Mesenchymal stem cell (in vitro differentiated cells and primary cell): ENCODE results near the gene COX7B2.
A peak's percentile ranks its signal among the peaks of the same experiment; 100 is the strongest.

Experiments used
- DNase-seq: peaks from one replicate; pipeline ENCODE4 v3.0.0-alpha.2; 2013
- H2AFZ ChIP-seq: one replicate; pipeline ENCODE4 v1.6.1; 2013; ENCODE audit warnings: low read depth, mild to moderate bottlenecking, control low read depth, inconsistent platforms, low read length, moderate library complexity
- H2AK5ac ChIP-seq: 2 replicates; pipeline ENCODE4 v1.6.1; 2013; ENCODE audit warnings: low read length, moderate library complexity, mild to moderate bottlenecking, inconsistent platforms; ENCODE audit not compliant: severe bottlenecking
- H2BK120ac ChIP-seq: one replicate; pipeline ENCODE4 v1.6.1; 2013; ENCODE audit warnings: low read depth, mild to moderate bottlenecking, inconsistent platforms, low read length, moderate library complexity
- H2BK12ac ChIP-seq, 2 experiments: one replicate each; pipeline ENCODE4 v1.6.1; 2013; ENCODE audit warnings: inconsistent platforms in 2 of 2, low read length in 2 of 2, mild to moderate bottlenecking in 2 of 2, moderate library complexity in 2 of 2, control low read depth in 1 of 2
- H2BK15ac ChIP-seq: one replicate; pipeline ENCODE4 v1.6.1; 2013; ENCODE audit warnings: mild to moderate bottlenecking, low read depth, inconsistent platforms; ENCODE audit not compliant: poor library complexity, severe bottlenecking
- H2BK5ac ChIP-seq: 2 replicates; pipeline ENCODE4 v1.6.1; 2013; ENCODE audit warnings: low read depth, mild to moderate bottlenecking, low read length, control low read depth, inconsistent platforms; ENCODE audit not compliant: poor library complexity, severe bottlenecking
- H3K14ac ChIP-seq, 2 experiments: one replicate each; pipeline ENCODE4 v1.6.1; 2013; ENCODE audit warnings: inconsistent platforms in 2 of 2, low read length in 2 of 2, control low read depth in 1 of 2, mild to moderate bottlenecking in 1 of 2, moderate library complexity in 1 of 2
- H3K18ac ChIP-seq, 2 experiments: one replicate each; pipeline ENCODE4 v1.6.1; 2013; ENCODE audit warnings: inconsistent platforms in 2 of 2, low read length in 2 of 2, control low read depth in 1 of 2, low read depth in 1 of 2, mild to moderate bottlenecking in 1 of 2
- H3K23ac ChIP-seq, 2 experiments: one replicate each; pipeline ENCODE4 v1.6.1; 2013; ENCODE audit warnings: inconsistent platforms in 2 of 2, low read length in 2 of 2, mild to moderate bottlenecking in 2 of 2, moderate library complexity in 2 of 2, control low read depth in 1 of 2
- H3K27ac ChIP-seq: 2 replicates; pipeline ENCODE4 v1.5.1; 2013; ENCODE audit warnings: mild to moderate bottlenecking, moderate library complexity, low read length, control low read depth, inconsistent platforms; ENCODE audit not compliant: poor library complexity, severe bottlenecking
- H3K27me3 ChIP-seq, 2 experiments: 2 replicates each; pipeline versions ENCODE4 v1.6.1 to v1.7.0; 2013; ENCODE audit warnings: low read length in 2 of 2, mild to moderate bottlenecking in 2 of 2, moderate library complexity in 2 of 2, control low read depth in 1 of 2, inconsistent platforms in 1 of 2; ENCODE audit not compliant: control insufficient read depth in 1 of 2, insufficient read depth in 1 of 2
- H3K36me3 ChIP-seq, 2 experiments: 2 replicates each; pipeline versions ENCODE4 v1.6.1 to v1.7.0; 2013; ENCODE audit warnings: low read length in 2 of 2, control low read depth in 1 of 2, inconsistent platforms in 1 of 2, low read depth in 1 of 2, mild to moderate bottlenecking in 1 of 2; ENCODE audit not compliant: insufficient read depth in 2 of 2, control insufficient read depth in 1 of 2
- H3K4ac ChIP-seq, 2 experiments: one replicate each; pipeline ENCODE4 v1.6.1; 2013; ENCODE audit warnings: inconsistent platforms in 2 of 2, low read length in 2 of 2, mild to moderate bottlenecking in 2 of 2, moderate library complexity in 2 of 2, control low read depth in 1 of 2, low read depth in 1 of 2
- H3K4me1 ChIP-seq: 2 replicates; pipeline ENCODE4 v1.6.1; 2013; ENCODE audit warnings: low read depth, low read length, control low read depth; ENCODE audit not compliant: control insufficient read depth, insufficient read depth
- H3K4me2 ChIP-seq: 2 replicates; pipeline ENCODE4 v1.6.1; 2013; ENCODE audit warnings: low read length, mild to moderate bottlenecking, inconsistent platforms; ENCODE audit not compliant: poor library complexity, severe bottlenecking
- H3K4me3 ChIP-seq, 2 experiments: 2 replicates each; pipeline versions ENCODE4 v1.5.1 to v1.7.0; 2013; ENCODE audit warnings: low read length in 2 of 2, mild to moderate bottlenecking in 2 of 2, control low read depth in 1 of 2, low read depth in 1 of 2; ENCODE audit not compliant: insufficient read depth in 1 of 2
- H3K79me1 ChIP-seq: replicated peaks from 2 replicates; pipeline ENCODE4 v1.6.1; 2013; ENCODE audit warnings: mild to moderate bottlenecking, control low read depth, low read length, inconsistent platforms; ENCODE audit not compliant: poor library complexity, severe bottlenecking
- H3K9ac ChIP-seq: 2 replicates; pipeline ENCODE4 v1.7.0; 2013; ENCODE audit warnings: mild to moderate bottlenecking, low read length, moderate library complexity
- H3K9me3 ChIP-seq: 2 replicates; pipeline ENCODE4 v1.7.0; 2013; ENCODE audit warnings: mild to moderate bottlenecking, low read length; ENCODE audit not compliant: control insufficient read depth
- H4K8ac ChIP-seq: one replicate; pipeline ENCODE4 v1.6.1; 2013; ENCODE audit warnings: inconsistent platforms, mild to moderate bottlenecking, low read length, moderate library complexity
- H4K91ac ChIP-seq: one replicate; pipeline ENCODE4 v1.6.1; 2013; ENCODE audit warnings: mild to moderate bottlenecking, low read length, inconsistent platforms
- WGBS: methylation state at CpG from one replicate; pipeline ENCODE4 v1.1.7; 2013; ENCODE audit warnings: mixed read lengths; 5-methylcytosine and 5-hydroxymethylcytosine counted together

COX7B2 gene

GRCh38 chr4:46953564-46953963 lies 44.5 kb upstream of the COX7B2 start:
- DNase-seq, result no peak
- Histone ChIP-seq H2AFZ (no peak overlapping the region), H3K4me1 (no peaks in the 10 kb centered on the region), H3K9me3 (no peaks in the 10 kb centered on the region), H3K27ac (no peak overlapping the region), H2BK15ac (no peak overlapping the region), H3K9ac (no peak overlapping the region), H3K4me2 (no peak overlapping the region), H2BK120ac (no peak overlapping the region), H4K91ac (no peak overlapping the region), H3K36me3 (no peaks in the 10 kb centered on the region), H3K79me1 (no peaks in the 10 kb centered on the region), H3K27me3 (no peaks in the 10 kb centered on the region), H2BK5ac (no peak overlapping the region), H3K14ac (no peak overlapping the region), H2AK5ac (no peak overlapping the region), H3K4ac (no peak overlapping the region), H3K23ac (no peak overlapping the region), H4K8ac (no peak overlapping the region), H3K18ac (no peak overlapping the region), H2BK12ac (no peak overlapping the region), H3K4me3 (no peak overlapping the region)
- WGBS, result no CpG with 5 or more reads among the region's 2 CpGs

- no peak overlapping the region for H2BK5ac ChIP-seq
- no peaks in the 10 kb centered on the region for H3K27me3 ChIP-seq
- no peak overlapping the region for H2BK12ac ChIP-seq
- H3K18ac ChIP-seq, result no peak overlapping the region
- no peak overlapping the region for H4K8ac ChIP-seq
- no peak overlapping the region for H4K91ac ChIP-seq
- no peak overlapping the region for H3K4me2 ChIP-seq
- H3K14ac ChIP-seq, result no peak overlapping the region
- no peaks in the 10 kb centered on the region for H3K36me3 ChIP-seq
- H3K4me1 ChIP-seq, result no peaks in the 10 kb centered on the region
- no peak overlapping the region for H2BK15ac ChIP-seq
- H3K79me1 ChIP-seq, result no peaks in the 10 kb centered on the region
- no peak overlapping the region for H2AK5ac ChIP-seq
- H2AFZ ChIP-seq, result no peak overlapping the region
- H3K4ac ChIP-seq, result no peak overlapping the region
- no peaks in the 10 kb centered on the region for H3K9me3 ChIP-seq
- H2BK120ac ChIP-seq, result no peak overlapping the region
- 100% methylated on average over 1 of the region's 2 CpGs for WGBS
- H3K9ac ChIP-seq, result no peak overlapping the region
- no peak overlapping the region for H3K4me3 ChIP-seq
- no peak overlapping the region for H3K27ac ChIP-seq
- no peak overlapping the region for H3K23ac ChIP-seq
- no peak for DNase-seq
Observed at GRCh38 chr4:46952451-46952850, 43.4 kb upstream of the COX7B2 start.

GRCh38 chr4:46950826-46951225 lies 41.8 kb upstream of the COX7B2 start:
- H2BK15ac ChIP-seq, result no peak overlapping the region
- H3K18ac ChIP-seq, result no peak overlapping the region
- H3K14ac ChIP-seq, result no peak overlapping the region
- no peak overlapping the region for H2BK120ac ChIP-seq
- H3K9ac ChIP-seq, result no peak overlapping the region
- H2BK5ac ChIP-seq, result no peak overlapping the region
- no peak overlapping the region for H3K23ac ChIP-seq
- no peaks in the 10 kb centered on the region for H3K4me1 ChIP-seq
- H2BK12ac ChIP-seq, result no peak overlapping the region
- H3K79me1 ChIP-seq, result no peaks in the 10 kb centered on the region
- WGBS, result 83% methylated on average over 3 of the region's 3 CpGs
- H4K91ac ChIP-seq, result no peak overlapping the region
- no peak overlapping the region for H3K4me2 ChIP-seq
- DNase-seq, result peak; percentile 29
- H3K27me3 ChIP-seq, result no peaks in the 10 kb centered on the region
- H2AFZ ChIP-seq, result no peak overlapping the region
- H3K4ac ChIP-seq, result no peak overlapping the region
- no peak overlapping the region for H4K8ac ChIP-seq
- no peak overlapping the region for H2AK5ac ChIP-seq
- H3K27ac ChIP-seq, result no peak overlapping the region
- H3K36me3 ChIP-seq, result no peaks in the 10 kb centered on the region
- H3K9me3 ChIP-seq, result no peaks in the 10 kb centered on the region
- H3K4me3 ChIP-seq, result no peak overlapping the region

- Histone ChIP-seq H3K4me3 (no peak overlapping the region), H2BK5ac (no peak overlapping the region), H3K9me3 (no peaks in the 10 kb centered on the region), H3K36me3 (no peaks in the 10 kb centered on the region), H3K18ac (no peak overlapping the region), H3K23ac (no peak overlapping the region), H2AK5ac (no peak overlapping the region), H4K8ac (no peak overlapping the region), H3K27ac (no peak overlapping the region), H3K27me3 (no peaks in the 10 kb centered on the region), H3K9ac (no peak overlapping the region), H3K4ac (no peak overlapping the region), H3K4me1 (no peaks in the 10 kb centered on the region), H2BK12ac (no peak overlapping the region), H4K91ac (no peak overlapping the region), H3K79me1 (no peaks in the 10 kb centered on the region), H3K4me2 (no peak overlapping the region), H2BK120ac (no peak overlapping the region), H3K14ac (no peak overlapping the region), H2BK15ac (no peak overlapping the region), H2AFZ (no peak overlapping the region)
- DNase-seq, result no peak
- WGBS, result 83% methylated on average over 1 of the region's 1 CpG
Observed at GRCh38 chr4:46949822-46950221, 40.8 kb upstream of the COX7B2 start.
